Hepatocyte (in vitro differentiated cells): ENCODE results near the gene SNRNP27.

Source experiments
- EZH2 ChIP-seq: fragments of 200-600 bp; sonication (generic); IDR thresholded peaks from 2 replicates; pipeline ENCODE4 v1.6.1; 2016; ENCODE audit warnings: antibody characterized with exemption, mild to moderate bottlenecking, borderline replicate concordance
- EZH2phosphoT487 ChIP-seq: fragments of 200-600 bp; sonication (generic); IDR thresholded peaks from one replicate; pipeline ENCODE4 v1.6.1; 2018; ENCODE audit warnings: antibody characterized with exemption, mild to moderate bottlenecking, low read depth, moderate library complexity; ENCODE audit not compliant: unreplicated experiment, severe bottlenecking
- TF ChIP-seq, protein P1 (sequence below): fragments of 200-600 bp; sonication (generic); IDR thresholded peaks from 2 replicates; pipeline ENCODE4 v1.5.1; 2016; ENCODE audit warnings: antibody characterized with exemption, mild to moderate bottlenecking; ENCODE audit not compliant: poor library complexity

DNA sequence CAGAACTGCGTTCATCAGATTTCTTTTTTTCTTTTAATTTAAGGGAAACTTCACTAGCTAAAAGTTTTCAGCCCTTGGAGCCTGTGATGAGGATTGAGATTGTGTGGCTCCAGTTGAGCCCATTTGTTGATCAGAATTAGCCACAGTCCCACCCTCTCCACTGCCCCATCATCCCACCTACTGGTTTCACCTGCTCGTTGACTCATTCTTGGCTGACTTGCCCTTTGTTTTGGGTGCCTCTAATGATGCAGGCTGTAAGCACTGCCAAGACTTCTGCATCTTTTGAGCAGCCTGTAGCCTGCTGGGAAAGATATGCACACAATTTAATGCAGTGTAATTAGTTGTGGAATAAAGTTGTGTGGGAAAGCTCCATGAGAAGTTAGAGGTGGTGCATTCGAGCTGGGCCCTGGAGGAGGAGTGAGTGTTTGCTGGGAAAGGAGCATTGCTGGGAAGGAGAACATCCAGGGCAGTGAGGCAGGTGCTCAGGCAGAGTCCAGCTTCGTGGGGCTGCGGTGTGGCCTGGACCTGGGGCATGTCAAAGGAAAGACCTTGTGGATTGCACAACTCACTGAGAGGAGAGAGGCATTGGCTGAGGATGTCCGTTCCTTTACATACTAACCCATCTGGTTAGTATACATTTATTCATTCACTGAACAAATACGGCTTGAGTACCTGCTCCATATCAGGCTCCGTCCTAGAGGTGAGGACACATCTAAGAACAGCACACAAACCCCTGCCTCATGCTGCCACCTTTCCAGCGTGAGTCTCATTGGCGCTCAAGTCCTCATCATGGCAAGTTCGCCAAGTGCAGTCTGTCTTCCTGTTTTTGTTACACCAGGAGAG is 49.5 kb downstream of the SNRNP27 start:
- TF ChIP-seq, protein P1, sequence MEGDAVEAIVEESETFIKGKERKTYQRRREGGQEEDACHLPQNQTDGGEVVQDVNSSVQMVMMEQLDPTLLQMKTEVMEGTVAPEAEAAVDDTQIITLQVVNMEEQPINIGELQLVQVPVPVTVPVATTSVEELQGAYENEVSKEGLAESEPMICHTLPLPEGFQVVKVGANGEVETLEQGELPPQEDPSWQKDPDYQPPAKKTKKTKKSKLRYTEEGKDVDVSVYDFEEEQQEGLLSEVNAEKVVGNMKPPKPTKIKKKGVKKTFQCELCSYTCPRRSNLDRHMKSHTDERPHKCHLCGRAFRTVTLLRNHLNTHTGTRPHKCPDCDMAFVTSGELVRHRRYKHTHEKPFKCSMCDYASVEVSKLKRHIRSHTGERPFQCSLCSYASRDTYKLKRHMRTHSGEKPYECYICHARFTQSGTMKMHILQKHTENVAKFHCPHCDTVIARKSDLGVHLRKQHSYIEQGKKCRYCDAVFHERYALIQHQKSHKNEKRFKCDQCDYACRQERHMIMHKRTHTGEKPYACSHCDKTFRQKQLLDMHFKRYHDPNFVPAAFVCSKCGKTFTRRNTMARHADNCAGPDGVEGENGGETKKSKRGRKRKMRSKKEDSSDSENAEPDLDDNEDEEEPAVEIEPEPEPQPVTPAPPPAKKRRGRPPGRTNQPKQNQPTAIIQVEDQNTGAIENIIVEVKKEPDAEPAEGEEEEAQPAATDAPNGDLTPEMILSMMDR: no peak
- no peak for TF ChIP-seq EZH2
- no peak for TF ChIP-seq EZH2phosphoT487
